AG09319 (cell line): ENCODE results near the gene METTL24.

Experiments used
- DNase-seq: peaks from one replicate; pipeline ENCODE4 v3.0.0-alpha.2; 2010; ENCODE audit warnings: low read depth; ENCODE audit errors: extremely low read depth
- CTCF ChIP-seq: IDR thresholded peaks from 2 replicates; pipeline ENCODE4 v1.5.1; 2011; ENCODE audit warnings: low read depth, mild to moderate bottlenecking, inconsistent platforms, low read length, moderate library complexity

The METTL24 gene

GRCh38 chr6:110395221-110395620 lies 37.1 kb upstream of the METTL24 start:
- no peak for DNase-seq
- TF ChIP-seq CTCF = no peak

GRCh38 chr6:110394409-110394808 lies 36.3 kb upstream of the METTL24 start:
- DNase-seq = no peak
- no peak for TF ChIP-seq CTCF

GRCh38 chr6:110392727-110393126 lies 34.6 kb upstream of the METTL24 start:
- no peak for TF ChIP-seq CTCF

DNA sequence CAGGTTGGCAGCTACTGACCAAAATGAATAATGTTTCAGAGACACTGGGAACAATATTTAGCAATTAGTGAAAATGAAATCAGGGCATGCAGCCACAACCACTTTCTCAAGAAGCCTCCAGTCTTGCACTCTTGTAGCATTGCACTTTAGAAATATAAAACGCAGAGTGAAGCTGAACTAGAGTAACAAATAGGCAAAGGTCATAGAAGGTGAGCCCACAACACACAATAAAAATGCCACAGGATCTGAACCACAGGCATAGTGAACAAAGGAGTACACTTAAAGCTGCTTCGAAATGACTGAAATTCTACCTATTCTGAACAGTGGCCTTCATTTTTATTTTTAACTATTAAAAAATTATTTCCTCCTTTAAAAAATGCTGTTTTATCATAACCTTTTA lies 32.3 kb upstream of the METTL24 start:
- no peak for DNase-seq
- TF ChIP-seq CTCF = no peak

More at GRCh38 chr6:110392727-110393126, 34.6 kb upstream of the METTL24 start:
- DNase-seq = no peak

DNA sequence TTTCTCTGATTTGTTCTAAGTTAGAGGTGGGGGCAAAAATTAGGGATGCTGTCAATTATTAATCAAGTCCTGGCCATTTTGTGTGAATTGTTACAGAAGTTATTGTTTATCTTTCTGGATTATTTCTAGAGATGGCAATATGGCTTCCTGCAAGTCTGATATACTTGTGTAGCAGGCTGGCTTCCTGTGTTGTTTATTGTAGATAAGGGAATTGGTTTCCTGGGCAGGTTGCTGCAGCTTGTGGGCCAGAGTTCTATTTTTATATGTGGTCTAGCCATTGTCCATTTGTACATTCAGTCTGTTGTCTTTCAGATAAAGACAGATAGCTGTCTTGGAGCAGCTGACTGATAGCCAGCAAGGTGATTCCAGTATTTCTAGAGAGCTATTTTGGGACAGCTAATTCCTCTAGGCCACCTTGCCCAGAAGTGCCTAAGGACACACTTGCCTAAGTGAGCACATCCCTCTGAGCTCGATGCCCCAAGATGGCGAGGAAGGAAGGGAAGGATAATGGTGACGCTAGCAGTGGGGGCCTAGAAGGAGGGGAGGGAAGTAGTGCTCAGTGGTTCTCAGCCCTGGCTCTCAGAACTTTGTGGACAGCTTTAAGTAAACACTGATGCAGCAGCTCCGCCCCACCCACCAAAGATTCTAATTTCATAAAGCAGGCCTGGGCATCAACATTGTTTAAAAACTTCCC lies 31.7 kb upstream of the METTL24 start:
- no peak for TF ChIP-seq CTCF
- no peak for DNase-seq

GRCh38 chr6:110387986-110388385 lies 29.8 kb upstream of the METTL24 start:
- TF ChIP-seq CTCF = no peak
- no peak for DNase-seq

DNA sequence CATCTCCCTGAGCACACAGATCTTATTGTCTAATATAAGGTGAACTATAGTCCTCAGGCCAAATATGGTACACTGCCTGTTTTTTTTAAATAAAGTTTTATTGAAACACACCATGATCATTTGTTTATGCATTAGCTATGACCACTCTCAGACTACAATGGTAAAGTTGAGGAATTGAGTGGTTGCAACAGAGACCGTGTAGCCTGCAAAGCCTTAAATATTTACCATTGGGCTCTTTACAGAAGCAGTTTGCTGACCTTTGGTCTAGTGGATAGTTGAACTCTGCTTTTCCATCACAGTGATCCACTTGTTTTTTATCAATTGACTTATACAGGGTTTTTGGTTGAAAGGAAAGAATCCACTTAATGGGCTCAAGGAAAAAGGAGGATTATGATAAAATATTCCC lies 27.3 kb upstream of the METTL24 start:
- DNase-seq = no peak
- TF ChIP-seq CTCF = no peak
